ENCODE measurements around the gene PIF1. TPM values are rescaled to one million over a fixed set of nuclear protein-coding genes. Genes with fewer than 3 reads are reported as not detected.
A peak's percentile ranks its signal among the peaks of the same experiment; 100 is the strongest.
"Not testable (repeated sequence)": the region's sequence is repeated elsewhere in the genome, so short reads cannot be mapped to it uniquely, and the experiment has no call there.

PIF1 gene
- total RNA-seq, 1 experiment from 2014 or later = 7.0 TPM

DNA sequence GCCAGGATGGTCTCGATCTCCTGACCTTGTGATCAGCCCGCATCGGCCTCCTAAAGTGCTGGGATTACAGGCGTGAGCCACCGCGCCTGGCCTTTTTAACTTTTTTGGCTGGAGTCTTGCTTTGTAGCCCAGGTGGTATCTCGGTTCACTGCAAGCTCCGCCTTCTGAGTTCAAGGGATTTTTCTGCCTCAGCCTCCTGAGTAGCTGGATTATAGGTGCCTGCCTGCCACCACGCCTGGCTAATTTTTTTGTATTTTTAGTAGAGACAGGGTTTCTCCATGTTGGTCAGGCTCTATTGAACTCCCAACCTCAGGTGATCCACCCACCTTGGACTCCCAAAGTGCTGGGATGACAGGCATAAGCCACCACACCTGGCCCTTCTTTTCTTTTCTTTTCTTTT lies 29.5 kb downstream of the PIF1 start:
- DNase-seq (ENCODE audit: low read depth, low spot score); in situ Hi-C loops (cut with HindIII; ENCODE audit: low pct_unique_long_range_greater_than_20kb, low sequenced_read_pairs): not testable (repeated sequence)

DNA sequence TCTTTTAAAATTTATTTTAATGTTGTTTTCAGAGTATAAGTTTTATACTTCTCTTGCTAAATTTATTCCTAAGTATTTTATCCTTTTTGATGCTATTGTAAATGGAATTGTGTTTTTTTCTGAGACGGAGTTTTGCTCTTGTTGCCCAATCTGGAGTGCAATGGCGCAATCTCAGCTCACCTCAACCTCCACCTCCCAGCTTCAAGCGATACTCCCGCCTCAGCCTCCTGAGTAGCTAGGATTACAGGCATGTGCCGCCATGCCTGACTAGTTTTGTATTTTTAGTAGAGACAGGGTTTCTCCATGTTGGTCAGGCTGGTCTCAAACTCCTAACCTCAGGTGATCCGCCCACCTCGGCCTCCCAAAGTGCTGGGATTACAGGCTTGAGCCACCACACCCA lies 30.1 kb downstream of the PIF1 start:
- in situ Hi-C loops (cut with HindIII; ENCODE audit: low pct_unique_long_range_greater_than_20kb, low sequenced_read_pairs); DNase-seq (ENCODE audit: low read depth, low spot score): not testable (repeated sequence)

DNA sequence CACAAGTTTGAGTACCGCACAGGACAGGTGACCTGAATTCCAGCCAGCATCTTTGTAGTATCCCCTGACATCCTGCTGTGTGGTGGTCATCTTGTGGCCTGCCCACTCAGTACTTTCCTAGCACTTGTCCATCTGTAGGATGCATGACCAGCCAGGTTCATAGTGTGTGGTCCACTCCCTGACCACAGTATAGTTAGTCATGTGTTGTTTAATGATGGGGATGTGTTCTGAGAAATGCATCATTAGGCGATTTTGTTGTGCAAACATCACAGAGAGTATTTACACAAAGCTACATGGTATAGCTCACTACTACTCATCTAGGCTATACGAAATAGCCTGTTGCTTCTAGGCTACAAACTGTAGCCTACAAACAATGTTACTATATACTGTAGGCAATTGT lies 33.2 kb downstream of the PIF1 start:
- in situ Hi-C loops (cut with HindIII; ENCODE audit: low pct_unique_long_range_greater_than_20kb, low sequenced_read_pairs) = no loop called here
- DNase-seq (ENCODE audit: low read depth, low spot score) = no peak

DNA sequence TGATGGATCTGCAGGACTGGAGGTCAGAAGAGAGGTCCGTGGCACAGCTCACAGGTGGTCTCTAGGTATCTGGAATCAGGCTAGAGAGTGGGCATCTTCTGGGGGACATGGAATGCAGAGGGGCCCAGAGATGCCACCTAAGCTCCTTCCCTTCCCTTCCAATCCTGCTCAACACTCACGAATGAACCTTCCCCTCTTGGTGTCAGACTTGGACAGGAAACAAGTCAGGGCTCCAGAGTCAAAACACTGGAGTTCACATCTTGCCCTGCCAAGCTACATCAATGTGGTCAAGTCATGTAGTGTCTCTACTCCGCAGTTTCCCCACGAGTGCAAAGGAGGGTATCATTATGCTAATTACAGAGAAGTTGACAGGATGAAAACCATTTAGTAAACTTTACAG lies 34.0 kb downstream of the PIF1 start:
- in situ Hi-C loops (cut with HindIII; ENCODE audit: low pct_unique_long_range_greater_than_20kb, low sequenced_read_pairs) = no loop called here
- DNase-seq (ENCODE audit: low read depth, low spot score) = no peak

DNA sequence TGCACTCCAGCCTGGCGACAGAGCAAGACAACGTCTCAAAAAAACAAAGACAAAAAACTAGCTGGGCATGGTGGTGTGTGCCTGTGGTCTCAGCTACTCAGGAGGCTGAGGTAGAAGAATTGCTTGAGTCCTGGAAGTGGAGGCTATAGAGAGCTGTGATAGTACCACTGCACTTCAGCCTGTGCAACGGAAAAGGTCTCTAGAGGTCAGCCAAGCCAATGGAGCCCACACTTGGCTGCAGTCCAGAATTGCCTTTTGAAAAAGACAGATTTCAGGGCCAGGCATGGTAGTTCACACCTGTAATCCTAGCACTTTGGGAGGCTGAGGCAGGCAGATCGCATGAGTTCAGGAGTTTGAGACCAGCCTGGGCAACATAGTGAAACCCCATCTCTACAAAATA lies 41.7 kb downstream of the PIF1 start:
- in situ Hi-C loops (cut with HindIII; ENCODE audit: low pct_unique_long_range_greater_than_20kb, low sequenced_read_pairs) = no loop called here
- DNase-seq (ENCODE audit: low read depth, low spot score) = no peak

DNA sequence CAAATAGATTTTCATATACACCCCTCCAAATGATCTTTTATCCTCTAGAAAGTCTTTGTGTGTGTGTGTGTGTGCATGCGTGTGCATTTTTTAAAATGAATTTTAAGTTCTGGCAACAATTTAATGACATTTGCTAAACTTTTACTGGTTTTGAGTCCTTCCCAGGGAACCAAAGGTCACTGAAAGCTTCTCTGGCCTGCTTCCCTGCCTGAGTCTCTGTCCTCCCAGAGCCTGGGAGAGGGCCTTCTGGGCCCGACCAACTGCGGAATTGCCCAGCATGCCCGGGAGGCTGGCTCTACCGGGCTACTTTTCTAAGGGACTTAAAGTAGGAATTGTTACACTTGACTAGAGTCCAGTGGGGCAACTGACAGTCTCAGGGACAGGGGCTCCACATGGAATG lies 42.7 kb downstream of the PIF1 start:
- no peak for DNase-seq (ENCODE audit: low read depth, low spot score)
- in situ Hi-C loops (cut with HindIII; ENCODE audit: low pct_unique_long_range_greater_than_20kb, low sequenced_read_pairs) = no loop called here

DNA sequence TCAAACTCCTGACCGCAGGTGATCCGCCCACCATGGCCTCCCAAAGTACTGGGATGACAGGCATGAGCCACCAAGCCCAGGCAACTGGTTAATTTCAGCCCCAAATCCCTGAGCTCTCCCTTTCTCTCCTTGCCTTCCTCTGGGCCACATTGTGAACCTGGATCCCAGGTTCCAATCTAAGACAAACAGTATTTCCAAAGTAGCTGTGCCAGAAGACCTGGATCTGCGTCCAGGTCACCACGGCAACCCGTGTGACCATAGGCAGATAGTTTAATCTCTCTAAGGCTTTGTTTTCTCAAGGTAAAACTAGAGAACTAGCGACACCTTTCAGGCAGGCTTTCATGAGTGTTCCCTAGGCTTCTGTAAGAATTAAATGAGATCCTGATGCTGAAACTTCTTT lies 44.1 kb downstream of the PIF1 start:
- in situ Hi-C loops (cut with HindIII; ENCODE audit: low pct_unique_long_range_greater_than_20kb, low sequenced_read_pairs) = no loop called here

DNA sequence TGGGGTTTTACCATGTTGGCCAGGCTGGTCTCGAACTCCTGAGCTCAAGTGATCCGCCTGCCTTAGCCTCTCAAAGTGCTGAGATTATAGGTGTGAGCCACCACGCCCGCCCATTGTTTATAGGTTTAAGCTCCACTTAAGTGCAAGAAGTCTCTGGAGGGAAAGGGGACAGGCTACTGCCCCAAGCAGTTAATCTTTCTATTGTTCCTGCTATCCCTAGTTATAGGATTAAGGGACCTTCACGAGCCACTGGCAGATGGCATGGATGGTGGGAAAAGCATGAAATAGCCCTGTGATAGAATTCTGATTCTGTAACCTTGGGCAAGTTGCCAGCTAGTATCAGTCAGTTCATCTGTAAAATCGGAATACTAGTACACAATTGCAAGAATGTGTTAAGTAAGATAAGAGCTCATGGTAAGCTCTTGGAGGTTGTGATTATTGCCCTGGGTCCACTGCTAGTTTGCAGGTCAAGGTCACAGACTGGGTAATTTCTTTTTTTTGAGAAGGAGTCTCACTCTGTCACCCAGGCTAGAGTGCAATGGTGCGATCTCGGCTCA lies 44.8 kb downstream of the PIF1 start:
- in situ Hi-C loops (cut with HindIII; ENCODE audit: low pct_unique_long_range_greater_than_20kb, low sequenced_read_pairs) = no loop called here
- DNase-seq (ENCODE audit: low read depth, low spot score) = no peak

More for the DNA sequence above, 44.1 kb downstream of the PIF1 start:
- no peak for DNase-seq (ENCODE audit: low read depth, low spot score)

DNA sequence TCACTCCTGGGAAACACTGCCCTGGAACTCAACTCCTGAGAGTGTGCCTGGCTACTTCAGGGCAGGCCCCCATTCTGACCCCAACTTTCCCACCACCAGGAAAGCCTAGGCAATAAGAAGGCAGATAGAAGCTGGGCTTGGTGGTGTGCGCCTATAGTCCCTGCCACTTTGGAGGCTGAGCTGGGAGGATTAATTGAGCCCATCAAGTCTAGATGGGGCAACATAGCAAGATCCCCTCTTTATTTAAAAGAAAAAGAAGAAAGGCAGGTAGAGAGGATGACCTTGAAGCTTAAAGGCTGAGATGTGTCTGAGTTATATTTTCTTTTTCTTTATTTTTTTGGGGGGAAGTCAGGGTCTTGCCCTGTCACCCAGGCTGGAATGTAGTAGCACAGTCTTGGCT lies 45.8 kb downstream of the PIF1 start:
- no peak for DNase-seq (ENCODE audit: low read depth, low spot score)
- in situ Hi-C loops (cut with HindIII; ENCODE audit: low pct_unique_long_range_greater_than_20kb, low sequenced_read_pairs) = no loop called here

DNA sequence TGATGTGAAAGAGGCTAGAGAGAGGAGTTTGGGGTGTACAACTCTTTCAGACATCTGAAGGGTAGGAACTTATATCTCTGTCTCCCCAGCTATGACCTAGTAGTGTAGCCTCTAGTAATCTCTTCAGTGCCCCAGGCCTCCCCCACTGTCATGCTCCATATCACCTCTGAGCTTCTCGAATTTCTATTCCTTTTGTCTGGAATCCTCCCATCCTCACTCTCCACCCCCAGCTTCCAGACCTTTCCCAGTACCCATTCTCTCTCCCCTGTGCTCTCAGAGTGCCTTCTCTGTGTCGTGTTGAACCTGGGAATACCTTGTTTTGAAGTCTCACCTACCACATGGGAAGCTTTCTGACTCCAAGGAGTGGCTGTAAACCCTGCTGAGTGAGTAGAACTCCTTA lies 46.4 kb downstream of the PIF1 start:
- in situ Hi-C loops (cut with HindIII; ENCODE audit: low pct_unique_long_range_greater_than_20kb, low sequenced_read_pairs) = no loop called here
- DNase-seq (ENCODE audit: low read depth, low spot score) = no peak

DNA sequence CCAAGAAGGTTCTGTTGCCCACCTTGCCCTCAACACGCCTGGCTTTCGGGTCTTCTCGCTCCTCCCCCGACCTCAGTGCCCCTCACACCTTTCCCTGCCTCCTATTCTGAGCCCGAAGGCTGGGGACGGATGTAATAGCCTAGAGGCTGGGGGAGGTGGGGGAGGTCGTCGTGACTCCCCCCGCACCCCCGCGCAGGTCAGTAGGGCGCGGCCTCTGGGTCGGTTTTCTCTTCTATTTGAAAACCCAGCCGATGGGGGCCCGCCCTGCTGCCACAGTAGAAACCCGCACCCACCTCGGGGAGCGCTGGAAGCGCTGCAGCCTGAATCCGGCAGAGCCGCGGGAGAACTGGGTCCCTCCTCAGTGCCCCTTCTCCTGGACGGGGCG lies 49.1 kb downstream of the PIF1 start:
- in situ Hi-C loops (cut with HindIII; ENCODE audit: low pct_unique_long_range_greater_than_20kb, low sequenced_read_pairs) = no loop called here
- no peak for DNase-seq (ENCODE audit: low read depth, low spot score)

DNA sequence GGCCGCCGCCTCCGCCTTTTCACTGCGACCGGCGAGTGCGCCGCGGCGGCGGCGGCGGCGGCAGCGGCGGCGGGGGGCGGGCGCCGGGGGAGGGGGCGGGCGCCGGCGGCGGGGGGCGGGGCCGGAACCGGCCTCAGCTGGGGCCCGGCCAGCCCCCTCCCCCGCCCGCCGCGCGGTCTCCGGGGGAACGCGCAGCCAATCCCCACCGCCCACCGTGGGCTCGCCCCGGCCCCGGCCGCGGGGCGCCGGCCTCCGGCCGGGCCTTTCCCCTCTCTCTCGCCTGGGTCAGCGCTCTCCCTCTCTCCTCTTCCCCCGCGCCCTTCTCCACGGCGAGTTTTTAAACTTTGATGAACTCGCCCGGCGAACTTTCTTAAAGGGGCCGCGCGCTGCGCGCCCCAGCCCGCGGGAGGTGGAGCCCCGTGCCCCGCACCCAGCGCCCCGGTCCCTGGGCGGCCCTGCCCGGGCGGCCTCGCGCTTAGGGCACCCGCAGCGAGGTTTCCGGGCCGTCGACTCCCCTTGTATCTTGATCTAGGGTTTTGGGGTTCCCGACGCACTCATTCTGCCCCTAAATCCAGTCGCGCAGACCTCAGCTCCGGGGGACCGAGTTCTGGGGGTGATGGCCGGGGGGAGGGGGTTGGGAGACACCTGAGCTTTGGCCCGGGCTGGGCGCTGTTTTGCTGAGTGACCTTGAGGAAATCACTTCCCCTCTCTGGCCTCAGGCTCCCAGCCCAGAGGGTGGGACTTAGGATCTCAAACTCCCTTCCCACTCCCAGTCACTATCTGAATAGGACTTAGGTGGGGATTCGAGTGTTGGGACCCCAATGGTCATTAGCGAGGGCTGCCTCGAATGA lies 49.7 kb downstream of the PIF1 start, which contains the start of gene RBPMS2:
TSS of gene RBPMS2 (minus strand) at position 39 of the 851 bp plus-strand sequence. CDS start 270 bp downstream, outside the sequence.
- DNase-seq (ENCODE audit: low read depth, low spot score) = peak; percentile 36
- in situ Hi-C loops (cut with HindIII; ENCODE audit: low pct_unique_long_range_greater_than_20kb, low sequenced_read_pairs) = no loop called here

DNA sequence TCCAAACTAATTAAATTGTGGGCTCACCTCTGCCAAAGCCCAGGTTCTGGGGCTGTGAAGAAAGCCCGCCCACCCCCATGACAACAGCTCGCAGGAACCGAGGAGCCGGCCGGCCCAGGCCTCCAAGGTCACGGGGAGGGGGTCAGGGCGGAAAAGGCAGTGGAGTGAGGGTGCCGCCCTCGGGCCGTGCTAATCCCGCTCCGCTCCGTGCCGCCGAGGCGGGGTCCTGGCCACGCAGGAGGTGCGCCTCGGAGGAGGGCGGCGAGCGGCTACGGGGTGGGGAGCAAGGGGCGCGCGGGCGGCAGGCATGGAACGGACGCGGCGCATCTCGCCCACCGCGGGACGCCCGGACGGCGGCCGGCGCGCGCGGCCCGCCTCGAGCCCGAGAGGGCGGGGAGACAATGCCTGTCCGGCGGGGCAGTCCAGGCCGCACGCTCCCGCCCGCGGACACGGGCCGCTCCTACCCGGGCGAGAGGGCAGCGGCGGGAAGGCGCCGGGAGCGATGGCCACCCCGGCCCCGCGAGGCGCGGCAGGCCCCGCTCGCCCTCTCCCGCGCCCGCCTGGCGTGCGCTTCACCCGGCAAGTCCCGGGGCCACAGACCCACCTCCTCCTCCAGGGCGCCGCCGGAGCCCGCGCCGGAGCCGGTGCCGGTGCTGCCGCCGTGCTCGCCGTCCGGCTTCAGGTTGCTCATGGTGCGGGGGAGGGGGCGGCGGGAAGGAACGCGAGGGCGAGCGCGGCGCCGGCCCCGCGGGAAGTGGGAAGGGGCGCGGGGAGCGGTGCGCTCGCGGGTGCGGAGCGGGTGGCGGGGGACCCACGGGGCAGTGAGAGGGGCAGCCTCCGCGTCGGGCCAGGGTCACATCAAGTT lies 50.6 kb downstream of the PIF1 start:
- in situ Hi-C loops (cut with HindIII; ENCODE audit: low pct_unique_long_range_greater_than_20kb, low sequenced_read_pairs) = no loop called here
- DNase-seq (ENCODE audit: low read depth, low spot score) = no peak

DNA sequence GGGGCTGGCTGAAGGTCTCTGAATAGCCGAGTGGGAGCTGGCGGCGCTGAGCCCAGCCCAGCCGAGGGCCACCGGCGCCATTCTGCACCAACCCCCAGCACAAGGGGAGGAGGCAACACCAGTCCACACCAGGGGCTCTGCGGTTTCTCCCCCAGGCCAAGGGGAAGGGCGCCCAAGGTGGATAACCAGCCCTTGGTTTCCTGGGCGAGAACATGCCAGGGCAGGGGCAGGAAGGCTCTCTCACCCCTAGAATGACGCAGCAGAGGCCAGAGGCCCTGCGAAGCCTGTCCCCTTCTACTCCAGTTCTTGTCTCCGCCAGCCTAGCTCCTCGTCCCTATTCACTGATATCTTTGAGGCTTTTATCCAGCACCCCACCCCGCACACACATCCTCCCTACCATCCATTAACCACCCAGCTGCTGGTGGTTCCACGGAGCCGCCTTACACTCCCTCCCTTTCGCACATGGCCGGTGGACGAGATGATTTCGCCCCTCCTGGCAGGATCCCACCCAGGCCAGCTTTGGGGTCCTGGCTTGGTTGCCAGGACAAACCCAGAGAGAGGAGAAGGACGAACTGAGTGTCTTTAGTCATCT lies 51.3 kb downstream of the PIF1 start:
- DNase-seq (ENCODE audit: low read depth, low spot score) = no peak
- in situ Hi-C loops (cut with HindIII; ENCODE audit: low pct_unique_long_range_greater_than_20kb, low sequenced_read_pairs) = no loop called here

DNA sequence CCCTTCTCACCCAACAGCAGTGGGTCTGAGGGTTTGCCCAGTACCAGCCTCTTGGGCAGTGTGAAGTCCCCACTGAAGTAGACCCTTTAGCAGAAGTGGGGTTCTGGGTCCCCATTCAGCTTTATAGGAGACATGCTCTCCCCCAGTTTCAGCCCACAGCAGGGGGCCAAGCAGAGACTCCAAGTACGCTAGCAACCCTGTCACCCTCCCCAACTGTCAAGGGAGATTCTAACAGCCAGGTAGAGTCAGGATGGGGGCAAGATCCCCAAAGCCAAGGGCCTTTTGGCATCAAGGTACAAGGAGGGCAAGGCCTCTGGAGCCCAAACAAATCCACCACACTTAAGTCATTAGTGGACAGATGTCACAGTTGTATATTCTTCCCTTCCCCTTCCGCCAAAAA lies 51.8 kb downstream of the PIF1 start:
- no peak for DNase-seq (ENCODE audit: low read depth, low spot score)
- in situ Hi-C loops (cut with HindIII; ENCODE audit: low pct_unique_long_range_greater_than_20kb, low sequenced_read_pairs) = no loop called here

DNA sequence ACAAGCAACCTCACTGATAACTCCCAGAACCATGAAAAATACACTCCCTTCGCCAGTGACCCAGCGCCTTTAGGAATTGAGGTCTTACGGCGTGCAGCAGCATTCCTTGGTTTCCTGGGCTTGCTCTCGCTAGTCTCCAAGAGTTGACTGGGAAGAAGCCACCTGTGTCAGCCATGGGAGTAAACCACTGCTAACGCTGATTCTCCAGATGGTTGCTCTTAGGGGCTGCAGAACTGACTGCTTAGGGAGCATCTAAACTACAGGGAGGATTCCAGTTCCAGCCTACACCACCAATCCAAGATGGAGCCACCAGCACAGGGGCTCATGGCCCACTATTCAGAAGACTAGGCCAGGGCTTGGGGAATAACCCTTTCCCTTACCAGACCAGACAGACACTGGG lies 52.5 kb downstream of the PIF1 start:
- in situ Hi-C loops (cut with HindIII; ENCODE audit: low pct_unique_long_range_greater_than_20kb, low sequenced_read_pairs) = no loop called here
- no peak for DNase-seq (ENCODE audit: low read depth, low spot score)

DNA sequence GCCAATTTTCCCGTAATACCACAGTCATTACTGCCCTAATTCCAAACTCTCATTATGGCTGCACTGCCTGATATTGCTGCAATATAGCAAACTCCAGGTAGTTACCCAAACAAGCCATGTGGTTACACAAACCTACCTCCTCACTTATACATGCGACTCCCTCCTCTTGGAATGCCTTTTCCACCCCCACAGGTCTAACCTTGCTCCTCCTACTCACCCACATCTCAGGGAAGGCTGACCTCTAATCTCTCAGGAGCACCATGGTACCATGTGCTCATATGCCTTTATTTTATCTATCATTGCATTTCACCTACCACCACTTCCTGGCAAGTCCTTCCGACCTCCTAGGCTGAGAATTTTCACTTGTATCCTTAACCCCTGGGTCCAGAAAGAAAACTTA lies 53.0 kb downstream of the PIF1 start:
- in situ Hi-C loops (cut with HindIII; ENCODE audit: low pct_unique_long_range_greater_than_20kb, low sequenced_read_pairs) = no loop called here
- DNase-seq (ENCODE audit: low read depth, low spot score) = no peak

DNA sequence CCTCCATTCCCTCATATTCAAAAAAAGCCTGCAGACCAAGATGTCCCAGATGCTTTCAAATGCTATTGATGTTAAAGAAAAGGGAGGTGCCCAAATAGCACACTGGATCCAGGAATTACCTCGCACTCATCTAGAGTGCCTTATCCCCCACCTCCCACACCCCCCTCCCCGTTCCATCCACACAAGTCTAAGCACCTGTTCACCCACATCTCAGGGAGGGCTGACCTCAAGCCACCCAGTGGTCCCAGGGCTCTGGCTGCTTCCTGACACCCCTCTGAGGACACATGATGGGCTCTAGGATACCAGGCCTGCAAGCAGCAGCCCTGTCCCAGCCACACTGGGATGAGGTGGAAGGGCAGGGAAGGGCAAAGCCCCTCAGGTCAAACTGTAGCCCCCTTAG lies 54.8 kb downstream of the PIF1 start:
- in situ Hi-C loops (cut with HindIII; ENCODE audit: low pct_unique_long_range_greater_than_20kb, low sequenced_read_pairs) = no loop called here
- no peak for DNase-seq (ENCODE audit: low read depth, low spot score)

Measured in SK-MEL-5 (cell line).